ENCODE measurements around the gene LPCAT2. TPM values are rescaled to one million over a fixed set of nuclear protein-coding genes. Genes with fewer than 3 reads are reported as not detected.

LPCAT2 gene
- total and polyA plus RNA-seq, 2 of the 13 experiments (the other 11 are each of a cell fraction or from before 2014, with no cell fraction given) = 9.9 to 17.6 TPM

DNA sequence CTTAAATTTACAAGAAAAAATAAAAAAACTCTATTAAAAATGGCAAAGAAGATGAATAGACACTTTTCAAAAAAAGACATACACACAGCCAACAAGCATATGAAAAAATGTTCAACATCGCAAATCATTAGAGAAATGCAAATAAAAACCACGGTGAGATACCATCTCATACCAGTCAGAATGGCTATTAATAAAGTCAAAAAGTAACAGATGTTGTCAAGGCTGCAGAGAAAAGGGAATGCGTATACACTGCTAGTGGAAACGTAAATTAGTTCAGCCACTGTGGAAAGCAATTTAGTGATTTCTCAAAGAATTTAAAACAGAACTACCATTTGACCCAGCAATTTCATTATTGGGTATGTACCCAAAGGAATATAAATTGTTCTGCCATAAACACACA, 89.1 kb downstream of the LPCAT2 start:
- no peaks in the 10 kb centered on the region for H3K4me1 ChIP-seq (ENCODE audit: insufficient read depth, low read length)
- no TSS peak for BruUV-seq (replicated peaks)
- H3K36me3 ChIP-seq (replicated peaks in 1 of 2; ENCODE audit: control insufficient read depth in 1 of 2, insufficient read depth in 2 of 2, low read length in 2 of 2) = no peaks in the 10 kb centered on the region
- intact Hi-C loops (cut with micrococcal nuclease; ENCODE audit: unreplicated experiment) = no loop called here
- CTCF ChIA-PET (ENCODE audit: low intra/inter-chr PET ratio, low total read pairs) = no interaction called here
- DNase-seq (ENCODE audit: low spot score) (no peak), ATAC-seq (no peak), FAIRE-seq (no peak)
- H2AFZ ChIP-seq (ENCODE audit: low read length) = no peak overlapping the region
- TF ChIP-seq ZNF234 (CRISPR knock-in tag; conservative IDR thresholded peaks at IDR 0.05) (no peak), ZNF350 (CRISPR knock-in tag; IDR thresholded peaks at IDR 0.05; ENCODE audit: borderline replicate concordance, low read depth) (no peak), ZSCAN12 (CRISPR knock-in tag; IDR thresholded peaks at IDR 0.05) (no peak), ZNF468 (CRISPR knock-in tag; IDR thresholded peaks at IDR 0.05) (no peak), ZNF367 (CRISPR knock-in tag; IDR thresholded peaks at IDR 0.05; ENCODE audit: borderline replicate concordance) (no peak), YEATS4 (CRISPR knock-in tag; IDR thresholded peaks at IDR 0.05; ENCODE audit: borderline replicate concordance) (no peak), GABPB1 (CRISPR knock-in tag; IDR thresholded peaks at IDR 0.05) (no peak), HDAC2 (CRISPR knock-in tag; IDR thresholded peaks at IDR 0.05) (no peak), ESRRA (CRISPR knock-in tag; IDR thresholded peaks at IDR 0.05; ENCODE audit: low read depth) (no peak), KDM6A (CRISPR knock-in tag; IDR thresholded peaks at IDR 0.05; ENCODE audit: low read depth) (no peak), ZSCAN22 (CRISPR knock-in tag; IDR thresholded peaks at IDR 0.05) (no peak)
- TF ChIP-seq, protein P1, sequence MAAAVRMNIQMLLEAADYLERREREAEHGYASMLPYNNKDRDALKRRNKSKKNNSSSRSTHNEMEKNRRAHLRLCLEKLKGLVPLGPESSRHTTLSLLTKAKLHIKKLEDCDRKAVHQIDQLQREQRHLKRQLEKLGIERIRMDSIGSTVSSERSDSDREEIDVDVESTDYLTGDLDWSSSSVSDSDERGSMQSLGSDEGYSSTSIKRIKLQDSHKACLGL (CRISPR knock-in tag; IDR thresholded peaks at IDR 0.05) = no peak
- TF ChIP-seq, protein P2, sequence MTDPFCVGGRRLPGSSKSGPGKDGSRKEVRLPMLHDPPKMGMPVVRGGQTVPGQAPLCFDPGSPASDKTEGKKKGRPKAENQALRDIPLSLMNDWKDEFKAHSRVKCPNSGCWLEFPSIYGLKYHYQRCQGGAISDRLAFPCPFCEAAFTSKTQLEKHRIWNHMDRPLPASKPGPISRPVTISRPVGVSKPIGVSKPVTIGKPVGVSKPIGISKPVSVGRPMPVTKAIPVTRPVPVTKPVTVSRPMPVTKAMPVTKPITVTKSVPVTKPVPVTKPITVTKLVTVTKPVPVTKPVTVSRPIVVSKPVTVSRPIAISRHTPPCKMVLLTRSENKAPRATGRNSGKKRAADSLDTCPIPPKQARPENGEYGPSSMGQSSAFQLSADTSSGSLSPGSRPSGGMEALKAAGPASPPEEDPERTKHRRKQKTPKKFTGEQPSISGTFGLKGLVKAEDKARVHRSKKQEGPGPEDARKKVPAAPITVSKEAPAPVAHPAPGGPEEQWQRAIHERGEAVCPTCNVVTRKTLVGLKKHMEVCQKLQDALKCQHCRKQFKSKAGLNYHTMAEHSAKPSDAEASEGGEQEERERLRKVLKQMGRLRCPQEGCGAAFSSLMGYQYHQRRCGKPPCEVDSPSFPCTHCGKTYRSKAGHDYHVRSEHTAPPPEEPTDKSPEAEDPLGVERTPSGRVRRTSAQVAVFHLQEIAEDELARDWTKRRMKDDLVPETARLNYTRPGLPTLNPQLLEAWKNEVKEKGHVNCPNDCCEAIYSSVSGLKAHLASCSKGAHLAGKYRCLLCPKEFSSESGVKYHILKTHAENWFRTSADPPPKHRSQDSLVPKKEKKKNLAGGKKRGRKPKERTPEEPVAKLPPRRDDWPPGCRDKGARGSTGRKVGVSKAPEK (CRISPR knock-in tag; IDR thresholded peaks at IDR 0.05; ENCODE audit: borderline replicate concordance) = no peak
- TF ChIP-seq, protein P3, sequence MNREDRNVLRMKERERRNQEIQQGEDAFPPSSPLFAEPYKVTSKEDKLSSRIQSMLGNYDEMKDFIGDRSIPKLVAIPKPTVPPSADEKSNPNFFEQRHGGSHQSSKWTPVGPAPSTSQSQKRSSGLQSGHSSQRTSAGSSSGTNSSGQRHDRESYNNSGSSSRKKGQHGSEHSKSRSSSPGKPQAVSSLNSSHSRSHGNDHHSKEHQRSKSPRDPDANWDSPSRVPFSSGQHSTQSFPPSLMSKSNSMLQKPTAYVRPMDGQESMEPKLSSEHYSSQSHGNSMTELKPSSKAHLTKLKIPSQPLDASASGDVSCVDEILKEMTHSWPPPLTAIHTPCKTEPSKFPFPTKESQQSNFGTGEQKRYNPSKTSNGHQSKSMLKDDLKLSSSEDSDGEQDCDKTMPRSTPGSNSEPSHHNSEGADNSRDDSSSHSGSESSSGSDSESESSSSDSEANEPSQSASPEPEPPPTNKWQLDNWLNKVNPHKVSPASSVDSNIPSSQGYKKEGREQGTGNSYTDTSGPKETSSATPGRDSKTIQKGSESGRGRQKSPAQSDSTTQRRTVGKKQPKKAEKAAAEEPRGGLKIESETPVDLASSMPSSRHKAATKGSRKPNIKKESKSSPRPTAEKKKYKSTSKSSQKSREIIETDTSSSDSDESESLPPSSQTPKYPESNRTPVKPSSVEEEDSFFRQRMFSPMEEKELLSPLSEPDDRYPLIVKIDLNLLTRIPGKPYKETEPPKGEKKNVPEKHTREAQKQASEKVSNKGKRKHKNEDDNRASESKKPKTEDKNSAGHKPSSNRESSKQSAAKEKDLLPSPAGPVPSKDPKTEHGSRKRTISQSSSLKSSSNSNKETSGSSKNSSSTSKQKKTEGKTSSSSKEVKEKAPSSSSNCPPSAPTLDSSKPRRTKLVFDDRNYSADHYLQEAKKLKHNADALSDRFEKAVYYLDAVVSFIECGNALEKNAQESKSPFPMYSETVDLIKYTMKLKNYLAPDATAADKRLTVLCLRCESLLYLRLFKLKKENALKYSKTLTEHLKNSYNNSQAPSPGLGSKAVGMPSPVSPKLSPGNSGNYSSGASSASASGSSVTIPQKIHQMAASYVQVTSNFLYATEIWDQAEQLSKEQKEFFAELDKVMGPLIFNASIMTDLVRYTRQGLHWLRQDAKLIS (CRISPR knock-in tag; IDR thresholded peaks at IDR 0.05) = no peak
- WGBS (ENCODE audit: low lambda C conversion rate) = 59% methylated on average over 4 of the region's 4 CpGs
- H3K9ac ChIP-seq (ENCODE audit: insufficient read depth, low read depth, low read length) = no peak overlapping the region
- H3K4me3 ChIP-seq (replicated peaks in 1 of 3; ENCODE audit: insufficient read depth in 1 of 3, low read depth in 2 of 3, low read length in 3 of 3) = no peak overlapping the region
- H4K20me1 ChIP-seq (ENCODE audit: insufficient read depth, low read length) = no peaks in the 10 kb centered on the region
- H3K27ac ChIP-seq (ENCODE audit: extremely low read length, insufficient read depth, low read length) = no peak overlapping the region
- POLR2A ChIA-PET = no interaction called here
- no peaks in the 10 kb centered on the region for H3K79me2 ChIP-seq (ENCODE audit: insufficient read depth, low read length)
- in situ Hi-C loops (cut with HindIII; ENCODE audit: extremely low pct_ligation_motif_present, low pct_unique_long_range_greater_than_20kb) = no loop called here
- no peaks in the 10 kb centered on the region for H3K9me3 ChIP-seq (ENCODE audit: low read length)
- no peaks in the 10 kb centered on the region for H3K27me3 ChIP-seq (ENCODE audit: control insufficient read depth in 1 of 2, insufficient read depth in 2 of 2, low read length in 2 of 2)
- no peak overlapping the region for H3K4me2 ChIP-seq (ENCODE audit: low read depth, low read length)

Measured in HepG2 (cell line).